WTC11 (cell line): Measurements from ENCODE around the gene OSBP2. TPM values are rescaled to one million over a fixed set of nuclear protein-coding genes. Genes with fewer than 3 reads are reported as not detected.

Experiments used
- ATAC-seq: fragments of 200-7000 bp; cut with Tn5 transposase; 2 replicates; pipeline ENCODE4 v1.10.0; 2021; ENCODE audit warnings: mild to moderate bottlenecking, moderate library complexity
- CTCF ChIA-PET: fragments of 300-600 bp; sonication (Branson Sonifier 250); formaldehyde crosslinking; loops from one replicate; lab custom pipeline; 2021; ENCODE audit warnings: antibody characterized with exemption; lab: Charles Lee
- POLR2A ChIA-PET: fragments of 350-600 bp; sonication (Branson Sonifier 250); formaldehyde crosslinking; loops from one replicate; lab custom pipeline; 2021; ENCODE audit warnings: antibody characterized with exemption; lab: Charles Lee
- DNase-seq: peaks from one replicate; pipeline ENCODE4 v3.0.0; 2021; ENCODE audit warnings: low spot score
- H3K27ac Mint-ChIP-seq: 2 replicates; pipeline ENCODE4 v1.8.0; 2021; ENCODE audit warnings: mixed read lengths
- H3K27me3 Mint-ChIP-seq: 2 replicates; pipeline ENCODE4 v1.8.0; 2021; ENCODE audit warnings: low read depth, mild to moderate bottlenecking, moderate library complexity, mixed read lengths
- H3K36me3 Mint-ChIP-seq: 2 replicates; pipeline ENCODE4 v1.8.0; 2021; ENCODE audit warnings: mixed read lengths
- H3K4me1 Mint-ChIP-seq: 2 replicates; pipeline ENCODE4 v1.8.0; 2022; ENCODE audit warnings: mixed read lengths
- H3K4me3 Mint-ChIP-seq: 2 replicates; pipeline ENCODE4 v1.8.0; 2021; ENCODE audit warnings: mild to moderate bottlenecking, moderate library complexity, mixed read lengths
- H3K9me3 Mint-ChIP-seq: 2 replicates; pipeline ENCODE4 v1.8.0; 2021; ENCODE audit warnings: mixed read lengths
- ATF1 ChIP-seq: sonication (generic); formaldehyde crosslinking; IDR thresholded peaks from 2 replicates; pipeline ENCODE4 v1.8.1; 2023; ENCODE audit warnings: mild to moderate bottlenecking, moderate library complexity, missing genetic modification reagents
- ATF3 ChIP-seq: sonication (generic); formaldehyde crosslinking; conservative IDR thresholded peaks from 2 replicates; pipeline ENCODE4 v1.8.1; 2022; ENCODE audit warnings: mild to moderate bottlenecking, missing genetic modification reagents
- CREB1 ChIP-seq: sonication (generic); formaldehyde crosslinking; IDR thresholded peaks from 2 replicates; pipeline ENCODE4 v1.8.0; 2023; ENCODE audit warnings: mild to moderate bottlenecking, missing genetic modification reagents
- E2F5 ChIP-seq: sonication (generic); formaldehyde crosslinking; IDR thresholded peaks from 2 replicates; pipeline ENCODE4 v1.8.1; 2022; ENCODE audit warnings: mild to moderate bottlenecking, moderate library complexity, missing genetic modification reagents
- FOXP1 ChIP-seq: sonication (generic); formaldehyde crosslinking; IDR thresholded peaks from 2 replicates; pipeline ENCODE4 v1.8.0; 2022; ENCODE audit warnings: missing genetic modification reagents, mild to moderate bottlenecking, moderate library complexity, borderline replicate concordance
- GABPB1 ChIP-seq: sonication (generic); formaldehyde crosslinking; IDR thresholded peaks from 2 replicates; pipeline ENCODE4 v1.8.1; 2023; ENCODE audit warnings: mild to moderate bottlenecking, missing genetic modification reagents
- GRHL2 ChIP-seq: fragments of 250-450 bp; sonication (Bioruptor Pico); IDR thresholded peaks from 2 replicates; pipeline ENCODE4 v1.8.0; 2022; ENCODE audit warnings: mild to moderate bottlenecking, moderate library complexity; ENCODE audit not compliant: insufficient replicate concordance, severe bottlenecking
- GTF2I ChIP-seq: fragments of 250-450 bp; sonication (Bioruptor Pico); conservative IDR thresholded peaks from 2 replicates; pipeline ENCODE4 v1.4.0; 2021; ENCODE audit warnings: mild to moderate bottlenecking
- HMGXB4 ChIP-seq: sonication (generic); formaldehyde crosslinking; IDR thresholded peaks from 2 replicates; pipeline ENCODE4 v1.8.1; 2023; ENCODE audit warnings: mild to moderate bottlenecking, moderate library complexity, missing genetic modification reagents
- IRF2 ChIP-seq: sonication (generic); formaldehyde crosslinking; IDR thresholded peaks from 2 replicates; pipeline ENCODE4 v1.8.0; 2022; ENCODE audit warnings: low read depth, missing genetic modification reagents, borderline replicate concordance
- KAT7 ChIP-seq: sonication (generic); formaldehyde crosslinking; IDR thresholded peaks from 2 replicates; pipeline ENCODE4 v1.8.1; 2023; ENCODE audit warnings: missing genetic modification reagents, mild to moderate bottlenecking, borderline replicate concordance
- NFE2L1 ChIP-seq: sonication (generic); formaldehyde crosslinking; IDR thresholded peaks from 2 replicates; pipeline ENCODE4 v1.8.1; 2023; ENCODE audit warnings: missing genetic modification reagents
- NR1H2 ChIP-seq: sonication (generic); formaldehyde crosslinking; IDR thresholded peaks from 2 replicates; pipeline ENCODE4 v1.9.0; 2021; ENCODE audit warnings: mild to moderate bottlenecking, moderate library complexity, missing genetic modification reagents
- OVOL2 ChIP-seq: fragments of 250-450 bp; sonication (Bioruptor Pico); IDR thresholded peaks from 2 replicates; pipeline ENCODE4 v1.9.0; 2021; ENCODE audit warnings: mild to moderate bottlenecking, borderline replicate concordance
- PRDM15 ChIP-seq: sonication (generic); formaldehyde crosslinking; IDR thresholded peaks from 2 replicates; pipeline ENCODE4 v1.8.0; 2022; ENCODE audit warnings: missing genetic modification reagents
- PRRX2 ChIP-seq: fragments of 250-450 bp; sonication (Bioruptor Pico); IDR thresholded peaks from 2 replicates; pipeline ENCODE4 v1.8.0; 2021; ENCODE audit warnings: mild to moderate bottlenecking
- TCF7 ChIP-seq: sonication (generic); formaldehyde crosslinking; IDR thresholded peaks from 2 replicates; pipeline ENCODE4 v1.8.0; 2022; ENCODE audit warnings: mild to moderate bottlenecking, low read depth, missing genetic modification reagents, moderate library complexity
- ZNF281 ChIP-seq: sonication (generic); formaldehyde crosslinking; IDR thresholded peaks from 2 replicates; pipeline ENCODE4 v1.8.0; 2023; ENCODE audit warnings: mild to moderate bottlenecking, missing genetic modification reagents
- ZNF532 ChIP-seq: fragments of 250-450 bp; sonication (Bioruptor Pico); IDR thresholded peaks from 2 replicates; pipeline ENCODE4 v1.9.0; 2021; ENCODE audit warnings: mild to moderate bottlenecking, borderline replicate concordance
- total RNA-seq: library from RNA; stranded (reverse); gene quantifications from 3 replicates; pipeline ENCODE4 v1.2.3, GENCODE V29; 2021

The OSBP2 gene
- total RNA-seq, 1 experiment from 2014 or later: 4.1 TPM

- TF ChIP-seq PRDM15: no peak
- TF ChIP-seq ZNF281 (CRISPR knock-in tag): no peak
- TF ChIP-seq GRHL2 (CRISPR knock-in tag): no peak
- TF ChIP-seq CREB1: no peak
- no peak for TF ChIP-seq OVOL2 (CRISPR knock-in tag)
- no peak for TF ChIP-seq ATF3
- TF ChIP-seq NR1H2 (CRISPR knock-in tag): no peak
- no peak for TF ChIP-seq TCF7 (CRISPR knock-in tag)
- no peak for TF ChIP-seq KAT7 (CRISPR knock-in tag)
- TF ChIP-seq GABPB1 (CRISPR knock-in tag): no peak
Observed at GRCh38 chr22:30873661-30874060, 179.0 kb downstream of the OSBP2 start (continued).

GRCh38 chr22:30874431-30875370, 180.0 kb downstream of the OSBP2 start:
- ATAC-seq (no peak), DNase-seq (no peak)
- Mint-ChIP-seq H3K9me3 (no peaks in the 10 kb centered on the region), H3K4me3 (no peak overlapping the region), H3K4me1 (no peaks in the 10 kb centered on the region), H3K27ac (no peak overlapping the region), H3K27me3 (no peaks in the 10 kb centered on the region), H3K36me3 (no peaks in the 10 kb centered on the region)
- ChIA-PET POLR2A (no interaction called here), CTCF (no interaction called here)
- TF ChIP-seq HMGXB4 (CRISPR knock-in tag) (no peak), IRF2 (CRISPR knock-in tag) (no peak), GTF2I (no peak), ATF1 (CRISPR knock-in tag) (no peak), PRRX2 (no peak), NFE2L1 (CRISPR knock-in tag) (no peak), CREB1 (no peak), E2F5 (no peak), GRHL2 (CRISPR knock-in tag) (no peak), OVOL2 (CRISPR knock-in tag) (no peak), ZNF532 (CRISPR knock-in tag) (no peak), FOXP1 (no peak)
